DND-41 (cell line): ENCODE measurements around the gene NUAK1.

Experiments
- ATAC-seq: fragments of 200-7000 bp; cut with Tn5 transposase; 3 replicates; pipeline ENCODE4 v1.9.1; 2021; ENCODE audit warnings: low read depth; ENCODE audit not compliant: insufficient read depth
- DNase-seq: peaks from one replicate; pipeline ENCODE4 v3.0.0-alpha.2; 2020
- H2AFZ ChIP-seq: 2 replicates; pipeline ENCODE4 v1.6.0; 2012; ENCODE audit warnings: low read depth, low read length
- H3K27ac ChIP-seq: 2 replicates; pipeline ENCODE4 v1.5.1; 2012; ENCODE audit warnings: low read length, inconsistent platforms
- H3K27me3 ChIP-seq: fragments of 200-600 bp; sonication (generic); 2 replicates; pipeline ENCODE4 v1.6.0; 2012; ENCODE audit warnings: low read length, mild to moderate bottlenecking, inconsistent platforms; ENCODE audit not compliant: insufficient read depth, poor library complexity
- H3K36me3 ChIP-seq: 2 replicates; pipeline ENCODE4 v1.5.1; 2012; ENCODE audit warnings: low read length, inconsistent platforms; ENCODE audit not compliant: insufficient read depth
- H3K4me1 ChIP-seq: 2 replicates; pipeline ENCODE4 v1.5.1; 2012; ENCODE audit warnings: mild to moderate bottlenecking, low read length; ENCODE audit not compliant: insufficient read depth
- H3K4me2 ChIP-seq: 2 replicates; pipeline ENCODE4 v1.6.0; 2012; ENCODE audit warnings: mild to moderate bottlenecking, moderate library complexity, low read length, inconsistent platforms; ENCODE audit not compliant: insufficient read depth
- H3K4me3 ChIP-seq, 2 experiments: fragments of 200-600 bp in 1 of 2; shearing (Covaris generic) in 1 of 2; 2 replicates each; pipeline ENCODE4 v1.5.1; 2012 to 2016; ENCODE audit warnings: inconsistent platforms in 2 of 2, low read length in 2 of 2, mild to moderate bottlenecking in 2 of 2, low read depth in 1 of 2, moderate library complexity in 1 of 2
- H3K79me2 ChIP-seq: 2 replicates; pipeline ENCODE4 v1.6.0; 2012; ENCODE audit warnings: low read length, inconsistent platforms; ENCODE audit not compliant: insufficient read depth
- H3K9ac ChIP-seq: 2 replicates; pipeline ENCODE4 v1.6.0; 2012; ENCODE audit warnings: low read depth, mild to moderate bottlenecking, inconsistent platforms, low read length, moderate library complexity
- H3K9me3 ChIP-seq: 2 replicates; pipeline ENCODE4 v1.5.1; 2012; ENCODE audit warnings: low read length, moderate library complexity, mild to moderate bottlenecking, inconsistent platforms; ENCODE audit not compliant: insufficient read depth, severe bottlenecking
- H4K20me1 ChIP-seq: 2 replicates; pipeline ENCODE4 v1.6.0; 2012; ENCODE audit warnings: low read length; ENCODE audit not compliant: insufficient read depth
- CTCF ChIP-seq: IDR thresholded peaks from 2 replicates; pipeline ENCODE4 v1.5.1; 2012; ENCODE audit warnings: borderline replicate concordance, low read length, moderate library complexity, mild to moderate bottlenecking; ENCODE audit not compliant: poor library complexity, severe bottlenecking; ENCODE audit errors: extremely low read depth
- EZH2 ChIP-seq: IDR thresholded peaks from 3 replicates; pipeline ENCODE4 v1.6.1; 2012; ENCODE audit warnings: borderline replicate concordance, low read depth, mild to moderate bottlenecking, moderate library complexity, low read length, inconsistent platforms; ENCODE audit not compliant: severe bottlenecking

NUAK1 gene

GRCh38 chr12:106074706-106075392 lies 63.9 kb downstream of the NUAK1 start:
- no peak overlapping the region for H2AFZ ChIP-seq
- H3K4me3 ChIP-seq = no peak overlapping the region
- ATAC-seq (no peak), DNase-seq (no peak)
- H3K36me3 ChIP-seq = no peaks in the 10 kb centered on the region
- no peak overlapping the region for H3K4me2 ChIP-seq
- H3K9me3 ChIP-seq = no peaks in the 10 kb centered on the region
- H3K27ac ChIP-seq = no peak overlapping the region
- no peaks in the 10 kb centered on the region for H3K79me2 ChIP-seq
- no peaks in the 10 kb centered on the region for H3K4me1 ChIP-seq
- no peaks in the 10 kb centered on the region for H4K20me1 ChIP-seq
- H3K9ac ChIP-seq = no peak overlapping the region
- peaks cover 11% of the 10 kb centered on the region for H3K27me3 ChIP-seq
- no peak for TF ChIP-seq EZH2
- no peak for TF ChIP-seq CTCF

DNA sequence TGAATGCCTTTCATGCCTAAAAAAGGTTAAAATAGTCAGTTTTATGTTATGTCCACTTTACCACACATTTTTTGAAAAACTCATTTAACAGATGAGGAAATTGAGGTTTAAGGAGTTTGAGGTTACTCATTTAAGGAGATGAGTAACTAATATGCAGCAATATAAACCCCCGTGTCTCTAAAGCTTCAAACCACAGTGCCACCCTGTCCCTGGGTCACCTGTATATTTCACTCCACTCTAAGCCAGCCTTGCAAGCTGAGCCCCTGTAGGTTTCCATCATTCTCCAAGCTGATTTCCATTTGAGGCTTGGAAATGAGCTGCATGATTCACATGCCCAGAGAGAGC lies 64.4 kb downstream of the NUAK1 start:
- Histone ChIP-seq H4K20me1 (no peaks in the 10 kb centered on the region), H3K4me1 (no peaks in the 10 kb centered on the region), H3K36me3 (no peaks in the 10 kb centered on the region), H3K79me2 (no peaks in the 10 kb centered on the region), H3K4me2 (no peak overlapping the region), H3K4me3 (no peak overlapping the region), H3K27me3 (peaks cover 11% of the 10 kb centered on the region), H3K9me3 (no peaks in the 10 kb centered on the region), H3K9ac (no peak overlapping the region), H3K27ac (no peak overlapping the region), H2AFZ (no peak overlapping the region)
- TF ChIP-seq CTCF (no peak), EZH2 (no peak)
- DNase-seq (no peak), ATAC-seq (no peak)

DNA sequence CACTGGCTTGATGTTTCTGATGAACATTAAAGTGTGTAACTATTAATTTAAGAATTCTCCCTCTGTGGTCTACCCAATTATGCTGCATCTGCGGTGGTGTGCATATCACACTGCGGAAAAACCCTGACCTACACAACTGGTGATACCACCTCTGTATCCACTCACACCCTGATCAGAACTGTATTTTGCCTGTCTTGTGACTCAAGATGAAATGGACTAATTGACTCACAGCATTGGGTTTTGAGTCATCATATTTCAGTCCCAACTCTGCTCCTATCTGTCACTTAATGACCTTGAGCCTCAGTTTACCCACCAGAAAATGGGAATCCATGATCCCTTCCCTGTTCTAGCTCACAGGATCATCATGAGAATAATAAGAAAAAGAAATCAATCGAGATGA lies 65.6 kb downstream of the NUAK1 start:
- Histone ChIP-seq H3K27me3 (peaks cover 9% of the 10 kb centered on the region), H3K4me2 (no peak overlapping the region), H3K9ac (no peak overlapping the region), H3K4me1 (no peaks in the 10 kb centered on the region), H3K79me2 (no peaks in the 10 kb centered on the region), H3K9me3 (no peaks in the 10 kb centered on the region), H4K20me1 (no peaks in the 10 kb centered on the region), H3K4me3 (no peak overlapping the region), H2AFZ (no peak overlapping the region), H3K36me3 (no peaks in the 10 kb centered on the region), H3K27ac (no peak overlapping the region)
- ATAC-seq (no peak), DNase-seq (no peak)
- TF ChIP-seq EZH2 (no peak), CTCF (no peak)
